HG02798 (cell line): Measurements from ENCODE around the gene EXOC4.

Experiments used
- ATAC-seq: cut with Tn5 transposase; IDR thresholded peaks from one replicate; pipeline ENCODE4 v1.9.1; 2021; ENCODE audit warnings: mild to moderate bottlenecking; ENCODE audit not compliant: unreplicated experiment, poor library complexity

EXOC4 gene

DNA sequence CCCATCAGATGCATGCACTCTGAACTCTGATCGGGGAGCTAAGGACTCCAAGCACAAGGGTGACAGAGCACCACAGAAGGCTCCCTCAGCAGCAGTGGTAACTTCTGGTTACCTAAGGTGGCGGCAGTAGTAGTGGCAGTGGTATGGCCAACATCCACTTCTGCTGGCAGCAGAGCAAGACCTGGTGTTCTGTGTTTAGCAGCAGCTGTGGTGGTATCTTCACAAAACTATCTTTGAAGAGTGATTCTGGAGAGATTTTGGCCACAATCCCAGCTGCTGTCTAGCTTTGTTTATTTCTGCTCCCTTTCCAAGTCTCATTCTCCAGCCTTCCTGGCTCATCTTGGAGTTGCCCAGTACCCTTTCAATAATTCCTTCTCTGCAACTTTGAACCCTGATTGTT, 771.9 kb downstream of the EXOC4 start:
- no peak for ATAC-seq

DNA sequence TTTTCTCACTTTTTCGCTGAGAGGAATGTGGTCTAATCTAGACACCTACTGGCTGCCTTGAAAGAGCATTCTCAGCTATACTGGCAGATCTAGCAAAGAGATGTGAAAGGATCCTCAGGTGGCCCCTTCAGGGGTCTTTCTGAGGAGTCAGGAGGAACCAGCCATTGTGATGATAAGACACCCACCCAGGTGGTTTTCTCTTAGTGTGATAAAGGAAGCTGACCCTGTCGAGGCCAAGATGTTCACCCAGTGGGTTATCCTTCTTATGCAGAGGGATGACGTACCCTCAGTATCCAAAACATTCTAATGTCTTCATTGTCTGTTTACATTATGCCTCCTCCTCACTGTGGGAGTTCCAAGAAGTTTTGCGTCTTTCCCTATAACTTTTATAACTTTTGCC, 776.0 kb downstream of the EXOC4 start:
- no peak for ATAC-seq

DNA sequence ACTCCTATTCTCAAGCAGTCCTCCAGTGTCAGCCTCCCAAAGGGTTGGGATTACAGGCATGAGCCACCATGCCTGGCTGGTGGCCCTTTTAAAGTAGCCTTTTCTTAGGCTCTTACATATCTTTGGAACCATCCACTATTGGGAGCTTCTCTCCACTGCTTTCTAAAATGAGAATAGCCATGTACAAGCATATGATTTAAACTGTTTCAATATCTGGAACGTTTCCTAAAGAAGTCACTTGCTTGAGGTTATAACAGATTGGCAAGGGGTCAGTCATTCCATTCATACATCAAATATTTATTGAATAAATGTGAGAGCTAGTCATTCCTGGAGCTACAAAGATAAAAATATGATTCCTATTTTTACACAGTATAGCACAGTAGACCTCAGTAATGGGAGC, 776.9 kb downstream of the EXOC4 start:
- no peak for ATAC-seq

DNA sequence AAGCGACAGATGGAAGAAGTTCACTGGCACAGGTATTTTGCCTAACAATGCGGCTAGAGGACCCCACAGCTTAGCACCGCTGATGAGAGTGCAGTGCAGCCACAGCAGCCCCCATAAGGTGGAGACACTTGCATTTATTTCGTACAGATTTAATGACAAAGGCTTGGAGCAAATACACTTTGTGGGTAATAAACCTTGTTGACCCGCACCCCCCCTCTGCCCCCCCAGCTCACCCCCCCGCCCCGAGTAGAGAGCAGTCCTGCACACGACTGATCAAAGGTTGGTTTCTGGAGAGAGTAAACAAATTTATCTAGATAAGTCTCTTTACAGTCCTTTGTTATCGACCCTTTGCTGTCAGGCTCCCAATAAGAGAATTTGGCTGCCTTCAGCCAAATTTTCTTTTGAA, 777.6 kb downstream of the EXOC4 start:
- no peak for ATAC-seq

DNA sequence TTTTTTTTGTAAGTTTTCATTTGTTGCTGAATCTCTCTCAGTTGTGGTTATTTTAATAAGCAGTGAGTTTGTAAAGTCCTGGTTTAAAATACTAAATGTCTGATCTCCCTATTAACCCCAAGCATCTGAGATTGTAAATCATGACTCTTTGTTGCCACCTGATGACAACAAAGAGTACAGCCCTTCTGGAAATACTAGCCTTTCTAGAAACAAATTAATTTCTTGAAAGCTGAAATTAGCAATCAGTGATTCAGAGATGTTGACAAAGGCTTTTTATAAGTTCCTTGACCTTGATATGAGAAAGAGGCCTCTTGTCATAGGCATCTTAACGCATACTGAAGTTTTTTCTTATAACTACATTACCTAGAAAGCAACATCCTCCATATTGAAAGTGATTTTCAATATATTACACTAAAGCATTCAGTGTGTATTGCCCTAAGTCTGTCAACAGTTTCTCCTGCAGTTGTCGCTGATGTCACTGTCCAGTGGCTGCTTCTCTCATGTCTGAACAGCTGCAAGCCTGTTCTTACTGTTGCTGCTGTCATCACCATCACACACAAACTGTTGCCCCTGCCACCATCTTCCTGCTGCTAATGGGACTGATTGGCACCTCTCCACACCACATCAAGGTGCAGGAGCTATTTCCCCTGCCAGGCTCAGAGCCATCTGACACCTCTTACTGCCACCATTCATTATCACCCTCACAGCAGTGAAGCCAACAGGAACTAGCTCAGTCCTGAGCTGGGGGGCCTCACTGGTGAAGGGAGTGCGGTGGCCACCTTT, 779.1 kb downstream of the EXOC4 start:
- no peak for ATAC-seq

DNA sequence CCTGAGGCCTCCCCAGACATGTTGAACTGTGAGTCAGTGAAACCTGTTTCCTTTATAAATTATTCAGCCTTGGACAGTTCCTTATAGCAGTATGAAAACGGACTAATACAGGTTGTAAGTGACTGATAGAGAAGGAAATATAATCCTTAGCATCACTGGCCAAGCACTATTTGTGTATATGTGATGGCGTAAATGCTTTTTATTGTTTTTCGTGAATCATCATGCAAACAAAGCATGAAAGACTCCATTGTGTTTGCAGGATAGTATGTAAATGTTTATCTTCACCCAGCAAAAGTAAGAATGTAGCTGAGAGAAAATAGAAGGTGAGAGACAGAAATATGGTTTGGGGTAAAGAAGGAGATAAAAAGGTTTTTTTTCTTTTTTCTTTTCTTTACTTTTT, 781.8 kb downstream of the EXOC4 start:
- no peak for ATAC-seq

DNA sequence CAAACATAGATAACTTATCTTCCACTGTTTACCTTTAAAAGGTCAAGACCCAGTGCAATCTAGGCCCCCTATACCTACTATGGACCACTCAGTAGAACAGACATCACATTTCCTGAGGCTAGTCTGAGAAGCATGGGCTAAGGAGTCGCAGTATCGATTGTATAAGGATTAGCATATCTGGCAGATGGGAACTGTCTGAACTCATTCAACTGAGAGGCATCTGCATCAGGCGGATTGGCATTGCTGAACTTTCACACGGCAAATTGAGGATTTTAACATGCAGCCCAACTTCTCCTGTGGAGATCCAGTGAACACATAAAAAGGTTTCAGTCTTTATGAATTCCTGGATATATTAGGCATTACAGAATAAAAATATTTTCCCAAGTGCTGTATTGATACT, 785.1 kb downstream of the EXOC4 start:
- no peak for ATAC-seq

DNA sequence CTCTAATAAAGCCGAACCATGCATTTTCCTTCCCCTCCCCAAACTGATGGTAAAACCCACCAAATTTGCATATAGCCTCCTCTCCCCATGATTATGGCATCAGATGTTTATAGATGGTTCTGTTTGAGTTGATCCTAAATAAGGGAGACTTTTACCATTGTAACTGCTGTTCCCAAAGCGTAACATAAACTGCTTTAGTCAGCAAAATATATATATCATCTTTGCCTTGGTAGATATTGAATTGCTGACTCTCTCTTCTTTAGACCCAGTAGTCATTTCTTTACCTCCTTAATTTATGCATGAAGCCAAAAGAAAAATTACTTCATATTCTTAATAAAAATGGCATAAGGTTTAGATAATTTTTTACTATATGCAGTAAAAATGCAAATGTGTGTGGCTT, 788.1 kb downstream of the EXOC4 start:
- ATAC-seq = no peak

DNA sequence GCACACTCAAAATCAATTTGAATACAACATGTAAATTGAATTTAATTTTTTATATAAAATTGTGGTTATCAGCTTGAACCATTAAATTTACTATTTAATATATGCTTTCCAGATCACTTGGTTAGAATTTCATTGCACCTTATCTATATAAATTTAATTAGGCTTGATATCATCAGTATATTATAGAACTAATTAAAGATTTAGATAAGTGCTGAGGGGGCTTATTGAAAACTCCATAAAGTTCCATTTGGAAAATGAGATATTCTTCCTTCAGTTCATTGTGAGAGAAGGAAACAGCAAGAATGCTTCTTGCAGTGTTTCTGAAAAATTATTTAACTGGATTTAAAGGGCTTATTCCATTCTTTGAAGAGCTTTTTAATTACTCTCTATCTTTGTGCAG, 788.6 kb downstream of the EXOC4 start:
- no peak for ATAC-seq

DNA sequence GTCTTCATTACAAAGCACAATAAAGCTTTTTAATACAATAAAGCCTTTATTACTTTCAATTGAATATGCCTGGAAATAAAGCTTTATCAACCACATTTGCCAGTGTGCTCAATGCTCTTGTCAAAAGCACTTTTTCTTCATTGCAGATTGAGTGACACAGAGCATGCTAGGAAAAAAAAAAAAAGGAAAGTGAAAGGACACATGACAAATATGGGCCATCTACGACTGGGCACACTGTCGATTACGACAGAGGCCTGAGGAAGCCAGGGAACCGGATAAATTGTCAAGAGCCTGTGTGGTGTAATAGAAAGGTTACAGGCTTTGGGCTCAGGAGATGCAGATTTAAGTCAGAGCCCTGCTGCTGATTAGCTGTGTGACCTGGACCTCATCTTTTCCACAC, 789.4 kb downstream of the EXOC4 start:
- ATAC-seq = no peak

DNA sequence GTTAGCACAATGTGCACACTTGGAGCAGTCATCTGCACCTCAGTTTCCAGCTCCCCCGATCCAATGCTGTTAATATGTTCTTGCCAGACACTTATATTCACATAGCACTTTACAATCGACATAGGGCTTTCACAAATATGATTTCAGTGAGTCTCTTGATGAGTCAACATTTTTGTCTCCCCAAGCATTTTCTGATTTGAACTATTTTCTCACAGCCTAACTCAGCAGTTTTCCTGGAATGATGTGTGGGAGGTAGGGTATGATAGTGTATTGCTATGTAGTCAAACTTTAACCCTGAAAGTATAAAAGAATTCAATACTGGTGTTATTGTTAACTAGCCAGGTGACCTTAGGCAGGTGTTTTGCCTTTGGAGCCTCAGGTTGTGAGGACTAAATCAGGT, 791.8 kb downstream of the EXOC4 start:
- ATAC-seq = no peak

DNA sequence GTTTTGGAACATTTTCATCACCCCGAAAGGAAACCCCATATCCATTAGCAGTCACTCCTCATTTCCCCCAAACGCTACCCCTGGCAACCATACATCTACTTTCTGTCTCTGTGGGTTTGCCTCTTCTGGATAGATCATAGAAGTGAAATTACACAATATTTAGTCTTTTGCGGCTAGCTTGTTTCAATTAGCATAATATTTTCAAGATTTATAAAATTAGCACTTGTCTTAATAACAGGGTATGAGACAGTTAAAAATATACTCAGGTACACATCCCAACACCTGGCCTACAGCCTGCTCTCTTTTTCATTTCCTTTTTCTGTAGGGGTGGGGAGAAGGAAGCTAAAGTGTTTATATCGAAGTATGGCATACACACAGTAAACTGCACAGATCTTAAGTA, 792.8 kb downstream of the EXOC4 start:
- ATAC-seq = peak; percentile 51

DNA sequence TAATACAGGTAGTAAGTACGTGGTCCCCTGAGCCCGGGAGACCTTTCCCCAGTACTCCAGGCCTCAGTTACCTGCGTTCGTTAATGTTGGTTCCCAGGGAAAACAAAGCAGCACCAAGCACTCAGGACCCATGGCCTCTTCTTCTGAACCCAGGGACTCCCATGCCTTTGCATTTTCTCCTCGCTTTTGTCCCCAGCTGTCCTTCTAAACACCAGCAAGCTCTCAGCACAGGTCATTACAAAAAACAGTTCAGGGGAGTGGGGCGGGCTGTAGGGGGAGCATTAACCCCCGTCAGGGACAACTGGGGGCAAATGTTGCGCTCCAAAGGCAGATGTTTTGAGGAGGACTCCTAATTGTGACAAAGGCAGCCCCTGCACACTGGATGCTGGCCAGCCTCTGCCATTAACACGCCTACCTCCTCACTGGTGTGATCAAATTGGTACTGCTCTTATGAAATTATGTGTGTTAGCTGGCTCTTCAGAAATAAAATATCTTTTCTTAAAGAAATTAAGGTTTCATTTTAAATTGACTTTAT, 793.8 kb downstream of the EXOC4 start:
- ATAC-seq = no peak

DNA sequence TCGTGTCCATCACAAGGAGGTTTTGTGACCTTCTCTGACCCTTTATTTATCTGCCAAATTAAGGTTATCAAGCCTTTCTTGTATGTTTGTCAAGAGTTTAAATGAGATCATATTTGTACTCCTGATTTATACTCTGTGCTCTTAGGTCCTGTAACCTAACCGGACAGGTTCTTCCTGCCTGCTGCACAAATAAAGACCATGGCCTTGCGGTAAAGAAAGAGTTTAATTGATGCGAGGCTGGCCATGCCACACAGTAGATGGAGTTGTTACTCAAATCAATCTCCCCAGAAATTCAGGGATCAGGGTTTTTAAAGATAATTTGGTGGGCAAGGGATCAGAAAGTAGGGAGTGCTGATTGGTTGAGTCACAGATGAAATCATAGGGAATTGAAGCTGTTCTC, 794.8 kb downstream of the EXOC4 start:
- ATAC-seq = no peak

DNA sequence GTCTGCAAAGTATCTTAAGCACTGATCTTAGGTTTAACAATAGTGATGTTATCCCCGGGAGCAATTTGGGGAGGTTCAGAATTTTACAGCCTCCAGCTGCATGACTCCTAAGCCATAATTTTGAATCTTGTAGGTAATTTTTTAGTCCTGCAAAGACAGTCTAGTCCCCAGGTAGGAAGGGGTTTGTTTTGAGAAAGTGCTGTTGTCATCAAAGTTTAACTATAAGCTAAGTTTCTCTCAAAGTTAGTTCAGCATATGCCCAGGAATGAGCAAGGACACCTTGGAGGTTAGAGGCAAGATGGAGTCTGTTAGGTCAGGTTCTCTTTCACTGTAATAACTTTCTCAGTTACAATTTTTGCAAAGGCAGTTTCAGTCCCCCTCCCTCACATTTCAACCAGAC, 795.3 kb downstream of the EXOC4 start:
- ATAC-seq = no peak

DNA sequence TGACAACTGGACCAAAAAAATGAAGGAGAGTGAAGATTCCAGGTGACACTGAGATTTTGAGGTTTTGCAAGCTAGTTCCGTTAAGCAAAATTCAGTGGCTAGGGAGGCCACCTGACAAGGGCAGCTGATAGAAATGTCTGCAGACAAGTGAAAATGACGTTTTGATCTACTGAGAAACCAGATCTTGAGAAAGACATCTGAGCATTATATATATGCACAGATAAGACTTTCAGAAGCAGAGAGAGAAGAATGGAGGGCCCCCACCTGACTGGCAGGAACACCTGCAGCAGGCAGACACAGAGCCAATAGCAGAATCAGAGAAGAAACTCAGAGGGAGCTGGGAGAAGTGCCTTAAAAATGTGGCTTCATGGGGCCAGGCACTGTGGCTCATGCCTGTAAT, 798.1 kb downstream of the EXOC4 start:
- no peak for ATAC-seq

DNA sequence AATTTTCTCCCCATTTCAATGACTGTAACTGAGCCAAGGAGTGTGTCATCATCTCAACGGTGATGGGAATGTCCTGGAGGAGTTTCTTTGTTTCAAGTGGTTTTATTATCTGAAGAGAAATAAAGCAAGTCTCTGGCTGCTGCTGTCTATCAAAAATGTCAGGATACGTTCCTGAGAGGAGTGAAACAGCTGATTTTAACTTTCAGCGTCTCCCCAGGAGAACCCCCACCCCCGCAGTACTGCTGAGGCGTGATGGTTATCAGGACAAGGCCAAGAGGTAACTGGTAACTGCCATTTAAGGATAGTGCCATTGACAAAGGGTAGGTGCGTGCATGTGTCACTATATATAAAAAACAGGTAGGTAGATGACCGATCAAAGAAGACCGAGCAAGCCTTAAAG, 803.9 kb downstream of the EXOC4 start:
- ATAC-seq = no peak

DNA sequence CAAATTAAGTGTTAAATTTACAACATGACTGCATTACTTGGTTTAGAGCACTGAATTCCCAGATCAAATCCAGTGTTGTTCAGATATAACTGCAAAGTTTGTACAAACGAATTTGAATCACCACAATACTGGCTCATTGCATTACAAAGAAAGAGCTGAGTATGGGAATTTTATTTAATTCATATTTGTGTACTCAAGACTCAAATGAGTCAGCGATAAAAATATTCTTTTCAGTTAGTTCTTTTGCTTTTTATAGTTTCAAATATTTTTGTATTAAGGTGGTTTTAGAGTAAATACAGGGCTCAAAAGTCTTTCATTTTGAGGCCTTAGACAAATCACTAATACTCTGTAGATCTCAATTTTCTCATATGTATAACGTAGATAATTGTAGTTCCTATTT, 805.6 kb downstream of the EXOC4 start:
- no peak for ATAC-seq

DNA sequence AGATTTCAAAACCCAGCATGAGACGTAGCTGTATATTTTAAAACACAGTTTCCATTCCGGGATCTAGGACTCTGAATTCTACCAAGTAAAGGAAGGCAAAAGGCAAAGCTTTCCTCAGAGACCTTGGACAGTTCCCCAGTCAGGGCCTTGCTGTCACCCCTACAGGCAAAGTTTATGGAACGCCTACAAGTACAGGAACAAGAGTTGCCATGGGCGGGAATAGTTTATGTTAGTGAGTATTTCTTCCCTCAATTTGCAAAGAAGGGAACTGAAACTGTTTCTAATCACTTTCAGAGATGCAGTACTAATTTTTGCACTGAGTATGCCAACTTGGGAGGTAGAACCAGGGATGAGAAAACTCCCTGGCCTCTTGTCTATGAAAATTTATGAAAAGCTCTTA, 806.1 kb downstream of the EXOC4 start:
- ATAC-seq = no peak

DNA sequence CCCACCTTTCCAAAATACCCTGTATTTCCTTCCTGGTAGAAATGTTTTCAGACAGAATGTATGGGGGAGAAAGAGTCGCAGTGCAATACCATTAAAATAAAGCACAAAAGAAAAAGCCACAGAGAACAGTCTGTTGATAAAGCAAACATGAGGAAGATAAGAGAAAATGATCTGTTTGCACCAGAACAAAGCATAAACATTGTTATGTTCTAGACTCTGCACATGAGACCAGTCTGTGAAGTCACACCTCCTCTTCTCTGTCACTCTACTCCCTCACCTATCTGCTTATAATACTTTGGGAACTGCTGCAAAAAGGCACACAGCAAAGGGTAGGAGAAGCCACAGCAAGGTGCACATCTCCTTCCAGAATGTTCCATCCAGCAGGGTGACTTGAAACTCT, 807.0 kb downstream of the EXOC4 start:
- no peak for ATAC-seq

DNA sequence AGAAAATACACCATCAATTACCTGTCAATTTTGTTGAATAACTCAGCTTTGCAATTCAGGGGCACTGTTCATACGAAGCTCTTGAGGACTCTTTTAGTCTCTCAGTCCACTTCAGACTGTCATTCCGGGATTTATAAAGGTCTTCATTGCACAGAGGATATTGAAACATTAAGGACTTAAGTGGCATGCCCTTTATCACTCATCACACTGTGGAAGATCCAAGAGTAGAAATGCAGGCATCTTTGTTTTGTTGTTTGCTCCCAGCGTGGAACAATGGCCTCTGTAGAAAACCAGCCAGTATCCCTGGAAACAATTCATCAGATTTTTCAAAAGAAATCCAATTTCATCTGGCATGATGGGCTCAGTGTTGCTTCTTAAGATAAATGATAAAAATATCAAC, 808.0 kb downstream of the EXOC4 start:
- ATAC-seq = no peak

DNA sequence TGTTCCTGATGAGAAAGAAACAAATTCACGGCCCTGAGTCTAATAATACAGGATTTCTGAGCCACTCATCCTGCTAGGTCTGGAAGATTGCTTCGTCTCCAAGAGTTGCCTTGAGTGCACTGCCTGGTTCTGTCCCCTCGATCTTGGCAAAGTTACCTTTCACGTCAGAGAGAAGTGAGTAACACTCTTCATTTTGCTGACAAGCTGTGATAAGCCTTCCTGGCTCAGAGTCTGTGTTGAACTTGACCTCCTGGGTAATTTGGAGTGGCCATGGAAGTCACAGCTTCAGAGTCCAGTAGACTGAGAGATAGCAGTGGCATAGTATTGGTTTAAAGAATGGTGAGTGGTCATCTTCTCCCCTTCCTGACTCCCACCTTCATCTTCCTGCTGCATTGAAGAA, 809.6 kb downstream of the EXOC4 start:
- ATAC-seq = no peak
